ENCODE data around the gene KIF18B.
"Not testable (repeated sequence)": the region's sequence is repeated elsewhere in the genome, so short reads cannot be mapped to it uniquely, and the experiment has no call there.

Gene KIF18B

GRCh38 chr17:44969144-44969780, 21.7 kb upstream of the KIF18B start:
- no peak for DNase-seq

DNA sequence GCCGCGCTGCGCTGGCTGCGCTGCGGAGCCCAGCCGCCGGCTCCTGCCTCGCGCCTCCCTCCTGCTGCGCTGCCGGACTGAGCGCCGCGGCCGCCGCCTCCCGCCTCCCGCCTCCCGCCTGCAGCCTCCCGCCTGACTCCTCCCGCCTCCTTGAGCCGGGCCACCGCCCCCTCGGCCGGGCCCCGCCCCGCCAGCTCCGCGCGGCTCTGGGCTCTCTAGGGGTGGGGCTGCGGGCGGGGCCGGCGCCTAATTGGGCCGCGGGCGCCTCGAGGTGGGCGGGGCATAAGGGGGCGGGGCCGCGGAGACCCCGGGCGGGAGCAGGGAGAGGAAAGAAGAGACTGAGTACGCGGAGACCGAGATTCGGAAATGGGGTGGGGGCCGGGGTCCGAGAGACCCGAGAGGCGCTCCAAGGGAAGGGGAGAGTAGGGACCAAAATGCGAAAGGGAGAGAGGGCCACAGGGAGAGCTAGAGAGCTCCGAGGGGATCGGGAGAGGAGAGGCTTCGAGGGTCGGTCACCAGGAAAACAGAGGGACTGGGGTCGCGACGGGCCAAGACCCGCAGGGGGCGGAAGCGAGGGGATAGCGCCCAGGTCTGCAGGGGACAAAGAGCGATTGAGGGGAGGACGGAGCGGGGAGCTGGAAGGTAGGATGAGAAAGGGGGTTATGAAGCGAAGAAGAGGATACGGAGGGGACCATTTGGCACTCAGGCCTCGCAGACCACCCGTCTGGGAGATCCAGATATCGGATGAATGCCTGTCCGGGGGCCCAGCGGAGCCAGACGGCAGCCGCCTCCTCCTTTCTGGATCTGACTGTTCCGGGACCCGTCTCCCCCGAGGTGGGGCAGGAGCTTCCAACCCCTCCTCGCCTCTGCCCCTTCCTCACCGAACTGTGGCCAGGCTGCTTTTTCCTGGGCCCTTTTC, 20.9 kb upstream of the KIF18B start, which contains the start of gene C1QL1:
Gene C1QL1, minus strand, starts transcription at position 79 of the 919 bp plus-strand sequence. CDS start 255 bp downstream, outside the sequence.
- DNase-seq, result peak; percentile 92

GRCh38 chr17:44967907-44968224, 20.3 kb upstream of the KIF18B start:
- no peak for DNase-seq

GRCh38 chr17:44967026-44967906, 19.7 kb upstream of the KIF18B start:
- no peak for DNase-seq

DNA sequence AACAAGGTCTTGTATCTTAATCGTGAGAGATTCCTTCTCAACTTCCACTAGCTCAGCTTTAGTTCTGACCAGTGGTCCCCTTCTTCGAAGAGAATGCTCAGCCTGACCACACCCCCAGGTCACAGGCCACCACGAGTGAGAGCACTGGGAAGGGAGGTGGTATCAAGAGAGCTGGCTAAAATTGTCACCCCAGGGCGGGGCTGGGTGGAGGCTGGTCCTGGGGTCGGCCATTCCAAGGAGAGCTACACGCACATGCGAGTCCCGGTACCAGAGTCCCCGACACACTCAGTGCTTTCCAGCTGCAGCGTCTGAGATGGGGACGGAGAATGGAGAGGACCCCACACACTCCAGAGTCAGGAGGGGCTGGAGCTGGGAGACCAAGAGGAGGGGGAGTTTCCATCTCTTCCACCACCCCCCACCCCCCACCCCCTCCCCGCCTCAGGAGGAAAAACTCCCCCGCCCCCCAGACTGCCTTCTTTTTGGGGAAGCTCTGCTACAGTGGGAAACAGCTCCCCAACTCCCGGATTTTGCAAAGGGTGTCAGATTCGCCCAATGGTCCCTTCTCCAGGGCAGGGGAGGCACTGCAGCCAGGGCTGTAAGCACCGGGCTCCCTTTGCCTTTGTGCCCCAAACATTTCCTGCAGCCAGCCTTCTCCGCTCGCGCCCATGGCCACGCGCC, 18.9 kb upstream of the KIF18B start:
- DNase-seq, result no peak

DNA sequence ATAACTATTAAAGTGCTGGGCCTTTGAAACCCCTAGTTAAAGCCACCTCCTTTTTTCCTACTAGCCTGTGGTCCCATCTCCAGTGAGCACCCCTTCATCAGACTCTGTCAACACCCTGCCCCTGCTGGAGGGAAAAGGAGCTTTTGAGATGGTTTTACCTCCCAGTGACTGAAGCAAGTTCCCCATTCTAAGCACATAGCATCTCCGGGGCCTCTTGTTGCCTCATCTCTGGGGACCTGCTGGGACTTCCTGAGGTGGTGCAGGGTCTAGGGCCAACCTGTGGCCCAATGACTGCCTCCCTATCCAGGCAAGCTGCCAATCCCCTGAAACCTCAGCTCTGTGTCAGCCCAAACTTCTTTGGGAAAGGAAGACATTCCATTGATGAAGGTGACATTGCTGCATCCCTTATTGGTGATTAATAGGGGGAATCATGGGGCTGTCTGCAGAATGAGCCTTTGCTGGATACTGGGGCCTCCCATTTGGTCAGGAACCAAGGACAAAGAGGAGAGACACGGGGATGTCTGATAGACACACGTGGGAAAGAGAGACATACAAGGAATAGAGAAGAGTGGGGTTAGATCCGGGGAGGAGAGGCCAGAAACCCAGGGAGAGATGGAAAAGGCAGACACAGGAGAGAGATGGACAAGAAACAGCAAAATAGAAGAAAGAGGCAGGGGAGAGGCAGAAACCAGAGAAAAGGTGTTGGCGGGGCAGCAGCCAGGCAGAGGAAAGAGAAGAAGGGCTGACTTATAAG, 18.1 kb upstream of the KIF18B start:
- no peak for DNase-seq

- DNase-seq, result no peak
Observed at GRCh38 chr17:44961921-44962350, 14.4 kb upstream of the KIF18B start.

DNA sequence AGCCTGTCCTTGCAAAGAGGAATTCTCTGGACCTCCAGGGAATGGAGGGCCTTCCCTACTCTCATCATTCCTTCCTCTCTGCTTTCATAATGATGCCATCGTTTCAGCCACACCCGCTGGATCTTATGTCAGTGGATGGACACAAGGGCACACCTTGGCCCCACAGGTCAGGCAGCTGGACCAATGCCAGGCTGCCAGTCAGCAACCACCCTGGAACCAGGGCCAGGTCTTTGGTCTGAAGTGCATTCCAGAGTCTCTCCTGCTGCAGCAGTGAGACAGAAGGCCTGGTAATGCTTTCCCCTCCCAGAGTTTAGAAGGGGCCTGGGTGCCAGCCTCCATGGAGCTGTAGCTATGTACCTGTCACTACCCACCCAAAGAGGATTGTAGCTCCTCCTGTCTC, 13.1 kb upstream of the KIF18B start:
- no peak for DNase-seq

GRCh38 chr17:44959821-44960531, 12.4 kb upstream of the KIF18B start:
- DNase-seq, result no peak

GRCh38 chr17:44956998-44957981, 9.7 kb upstream of the KIF18B start:
- DNase-seq, result no peak

- no peak for DNase-seq
Observed at GRCh38 chr17:44955674-44956425, 8.3 kb upstream of the KIF18B start.

- no peak for DNase-seq
Observed at GRCh38 chr17:44952946-44953475, 5.4 kb upstream of the KIF18B start.

GRCh38 chr17:44948315-44948795, 782 bp upstream of the KIF18B start:
- DNase-seq, result no peak

- not testable (repeated sequence) for DNase-seq
Observed at GRCh38 chr17:44945652-44946051, 1.9 kb downstream of the KIF18B start.

- no peak for DNase-seq
Observed at GRCh38 chr17:44942456-44942855, 5.1 kb downstream of the KIF18B start.

DNA sequence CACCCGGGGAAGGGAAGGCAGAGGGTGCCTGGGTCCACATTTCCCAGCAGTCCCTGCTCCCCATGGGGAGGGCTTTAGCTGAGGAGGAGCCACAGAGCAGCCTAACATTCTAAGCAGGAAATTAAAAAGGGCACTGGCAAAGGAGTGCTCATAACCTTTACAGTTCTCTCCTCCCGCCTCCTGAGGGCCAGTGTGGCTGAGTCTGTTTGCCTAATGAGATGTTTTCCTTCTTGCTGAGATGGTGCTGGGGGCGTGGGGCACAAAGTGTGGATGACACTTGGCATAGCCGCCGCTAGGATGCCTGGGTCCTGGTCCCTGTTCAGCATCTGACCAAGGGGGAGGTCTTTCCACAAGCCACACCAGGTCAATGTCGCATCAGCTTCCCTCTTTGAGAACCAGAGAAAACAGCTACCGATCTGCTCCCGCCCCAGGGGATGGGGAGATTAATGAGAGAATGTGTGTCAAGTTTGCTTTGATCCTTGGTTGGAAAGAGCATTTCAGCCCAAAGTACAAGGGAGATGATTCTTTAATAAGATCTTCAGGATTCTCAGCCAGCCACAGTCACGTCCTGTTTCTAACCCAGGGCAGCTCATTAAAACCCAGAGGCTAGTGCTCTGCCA, 5.8 kb downstream of the KIF18B start:
- DNase-seq, result no peak

DNA sequence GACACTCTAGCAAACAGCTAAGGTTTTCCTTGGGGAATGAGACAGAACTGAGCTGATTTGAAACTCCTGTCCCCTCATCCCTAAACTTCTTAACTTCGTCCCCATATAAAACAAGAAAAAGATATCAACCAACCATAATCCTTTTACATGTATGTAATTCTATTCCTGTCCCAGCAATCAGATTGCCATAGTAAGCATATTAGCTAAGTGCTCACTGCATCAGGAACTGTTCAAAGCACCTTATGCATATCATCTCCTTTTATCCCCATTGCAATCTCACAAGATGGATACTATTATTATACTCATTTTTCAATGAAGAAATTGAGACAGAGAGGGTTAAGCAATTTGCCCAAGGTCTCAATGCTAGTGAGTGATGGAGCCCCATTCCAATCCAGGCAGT, 6.8 kb downstream of the KIF18B start:
- DNase-seq, result no peak

- peak; percentile 73 for DNase-seq
Observed at GRCh38 chr17:44940317-44940716, 7.3 kb downstream of the KIF18B start.

Data from fibroblast of skin of abdomen (primary cell).